ENCODE measurements around the gene PLXNA4. TPM values are rescaled to one million over a fixed set of nuclear protein-coding genes. Genes with fewer than 3 reads are reported as not detected.
A peak's percentile ranks its signal among the peaks of the same experiment; 100 is the strongest.
"Not testable (repeated sequence)": the region's sequence is repeated elsewhere in the genome, so short reads cannot be mapped to it uniquely, and the experiment has no call there.

Gene PLXNA4
- total RNA-seq, 1 donor from 2014 or later = 0.38 TPM

DNA sequence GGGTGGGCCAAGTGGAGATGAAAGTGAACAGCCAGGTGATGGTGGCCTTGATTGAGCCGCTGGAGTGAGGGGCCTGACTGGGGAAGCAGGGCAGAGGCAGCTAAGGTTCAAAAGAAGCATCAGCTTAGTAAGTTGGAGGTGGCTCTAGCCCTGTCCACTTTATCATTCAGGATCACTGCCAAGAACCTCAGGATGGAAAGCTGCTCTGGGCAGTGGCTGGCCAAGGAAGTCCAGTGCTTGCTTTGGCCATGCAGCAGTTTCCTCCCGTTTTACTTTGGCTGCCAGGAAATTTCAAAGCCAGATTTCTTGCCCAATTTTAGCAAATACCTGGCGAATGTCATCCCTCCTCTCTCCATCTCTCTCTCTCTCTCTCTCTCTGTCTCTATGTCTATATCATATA is 384.9 kb downstream of the PLXNA4 start:
- ATAC-seq (peak; percentile 28), DNase-seq (ENCODE audit: low spot score) (no peak)

DNA sequence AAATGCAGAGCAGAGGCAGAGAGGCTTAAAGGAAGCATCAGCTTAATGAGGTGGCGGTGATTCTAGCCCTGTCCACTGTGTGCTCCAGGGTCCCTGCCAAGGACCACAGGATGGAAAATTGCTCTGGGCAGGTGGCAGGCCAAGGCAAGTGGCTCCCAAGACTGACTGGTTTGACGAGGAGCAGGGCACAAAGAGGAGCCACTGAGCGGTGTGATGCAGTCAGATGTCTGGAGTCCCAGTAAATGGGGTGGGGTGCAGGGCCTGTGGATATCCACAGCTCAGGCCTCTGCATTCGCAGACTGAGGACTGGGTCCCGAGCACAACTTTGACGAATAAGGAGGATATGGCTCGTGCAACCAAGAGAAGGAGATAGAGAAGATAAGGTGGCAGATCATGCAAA is 385.6 kb downstream of the PLXNA4 start:
- no peak for ATAC-seq
- DNase-seq (ENCODE audit: low spot score) = no peak

DNA sequence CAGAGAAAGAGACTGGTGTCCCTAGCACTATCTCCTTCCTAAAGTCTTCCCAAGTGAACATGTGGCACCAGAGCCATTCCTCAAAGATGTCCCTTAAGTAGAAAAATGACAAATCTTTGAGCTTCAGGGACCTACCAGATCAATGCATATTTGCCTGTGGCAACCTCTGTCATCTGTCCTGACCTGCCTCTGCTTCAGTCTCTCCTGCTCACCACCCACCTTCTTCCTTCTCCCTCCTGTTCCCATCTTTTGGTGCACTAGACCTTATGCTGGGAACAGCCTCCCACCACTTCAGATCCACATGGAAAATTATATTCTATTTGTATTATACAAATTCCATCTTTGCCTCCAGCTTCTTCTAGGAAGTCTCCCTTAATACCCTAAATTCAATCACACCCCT is 386.4 kb downstream of the PLXNA4 start:
- ATAC-seq = no peak
- no peak for DNase-seq (ENCODE audit: low spot score)

DNA sequence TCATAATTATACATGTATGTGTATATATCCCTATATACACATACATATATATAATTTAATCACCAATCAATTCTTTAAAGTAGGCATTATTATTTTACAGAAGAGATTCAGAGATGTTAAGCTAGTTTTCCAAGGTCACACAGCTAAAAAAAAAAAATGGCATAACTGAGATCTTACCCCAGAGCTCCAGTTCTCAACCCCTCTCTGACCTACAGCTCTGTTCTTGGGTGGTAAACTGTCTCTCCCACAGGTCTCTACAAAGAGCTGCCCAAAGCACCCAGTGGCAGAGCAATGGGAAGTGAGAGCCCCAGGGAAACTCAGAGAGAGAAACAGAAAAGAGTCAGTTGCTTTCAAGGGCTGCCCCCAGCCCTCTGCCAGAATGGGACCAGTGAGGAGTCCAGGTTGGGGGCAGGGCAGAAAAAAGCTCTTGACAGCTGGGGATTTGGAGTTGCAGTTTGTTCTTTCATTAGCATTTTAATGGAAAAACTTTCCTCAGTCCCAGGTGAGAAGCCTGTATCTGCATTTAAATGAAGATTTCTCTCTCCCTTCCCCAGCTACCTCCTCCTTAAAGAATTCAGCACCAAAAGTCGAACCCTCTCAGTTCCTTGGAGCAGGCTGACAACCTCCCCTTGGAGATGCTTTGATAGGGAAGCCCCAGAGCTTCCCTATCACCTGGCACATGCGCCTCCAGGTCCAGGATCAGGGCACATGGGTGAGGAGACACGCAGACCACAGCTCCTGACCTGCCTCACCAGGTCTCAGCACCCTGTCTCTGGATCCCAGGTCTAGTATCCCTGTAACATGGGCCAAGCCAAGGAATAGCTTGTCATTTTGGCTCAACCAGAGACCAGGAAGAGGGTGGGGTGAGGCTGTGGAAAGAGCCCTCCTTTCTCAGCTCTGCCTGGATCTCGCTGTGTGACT is 388.1 kb downstream of the PLXNA4 start:
- DNase-seq (ENCODE audit: low spot score) = no peak
- ATAC-seq = no peak

DNA sequence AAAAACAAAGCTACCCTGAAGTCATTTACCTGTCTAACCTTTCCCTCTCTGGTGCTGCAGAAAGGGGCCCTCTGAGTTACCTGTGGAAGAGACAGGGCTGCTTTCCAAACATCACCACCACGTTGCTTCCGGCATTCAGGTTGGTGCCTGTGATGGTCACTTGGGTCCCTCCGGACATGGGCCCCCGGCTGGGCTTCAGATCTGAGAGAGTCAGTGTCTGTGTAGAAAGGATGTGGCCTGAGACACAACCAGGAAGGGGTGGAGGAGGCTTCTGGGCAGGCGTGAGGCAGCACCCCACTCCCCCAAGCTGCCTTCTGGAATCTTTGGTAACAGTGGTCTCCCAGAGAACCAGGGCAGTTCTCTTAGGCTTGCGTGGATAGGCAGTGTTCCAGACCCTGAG is 388.9 kb downstream of the PLXNA4 start:
- ATAC-seq (no peak), DNase-seq (ENCODE audit: low spot score) (no peak)

DNA sequence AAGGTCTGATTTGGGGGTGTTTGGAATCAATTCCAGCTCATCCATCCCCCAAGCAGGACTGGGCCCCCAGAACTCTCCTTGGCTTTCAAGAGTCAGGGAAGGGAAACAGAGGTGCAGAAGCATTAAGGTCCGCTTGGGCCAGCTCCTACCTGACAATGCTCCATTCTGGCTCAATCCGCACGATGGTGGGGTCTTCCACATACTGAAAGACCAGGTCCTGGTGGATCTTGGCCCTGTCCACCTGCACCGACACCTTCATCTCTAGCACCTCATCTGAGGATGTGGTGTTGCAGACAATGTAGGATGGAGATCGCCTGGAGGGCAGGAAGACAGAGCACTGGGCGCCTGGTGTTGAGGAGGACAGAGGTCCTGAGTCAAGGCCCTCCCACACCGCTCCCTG is 391.1 kb downstream of the PLXNA4 start:
- ATAC-seq (no peak), DNase-seq (ENCODE audit: low spot score) (no peak)

DNA sequence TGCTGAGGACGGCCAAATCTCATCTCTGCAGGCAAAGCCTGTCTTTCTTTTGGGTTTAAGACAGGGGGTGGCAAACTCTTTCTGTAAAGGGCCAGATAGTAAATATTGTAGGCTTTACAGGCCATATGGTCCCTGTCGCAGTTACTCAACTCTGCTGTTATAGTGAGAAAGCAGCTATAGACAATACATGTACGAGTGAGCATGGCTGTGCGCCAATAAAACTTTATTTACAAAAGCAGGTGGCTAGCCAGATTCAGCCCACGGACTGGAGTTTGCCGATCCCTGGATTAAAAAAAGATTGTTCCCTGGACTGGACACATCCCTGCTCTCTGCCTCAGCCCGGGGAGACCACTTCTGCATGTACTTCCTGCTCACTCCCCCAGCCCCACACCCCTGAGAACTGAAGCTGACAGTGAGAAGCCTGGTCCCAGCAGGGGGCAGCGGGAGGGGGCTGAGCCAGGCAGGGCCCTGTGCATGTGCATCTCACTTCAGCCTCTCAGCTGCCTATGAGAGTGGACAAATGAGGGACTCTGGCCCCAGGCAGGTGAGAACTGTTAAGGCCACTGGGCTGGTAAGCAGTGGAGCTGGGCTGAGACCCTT is 392.4 kb downstream of the PLXNA4 start:
- DNase-seq (ENCODE audit: low spot score) = no peak
- no peak for ATAC-seq

DNA sequence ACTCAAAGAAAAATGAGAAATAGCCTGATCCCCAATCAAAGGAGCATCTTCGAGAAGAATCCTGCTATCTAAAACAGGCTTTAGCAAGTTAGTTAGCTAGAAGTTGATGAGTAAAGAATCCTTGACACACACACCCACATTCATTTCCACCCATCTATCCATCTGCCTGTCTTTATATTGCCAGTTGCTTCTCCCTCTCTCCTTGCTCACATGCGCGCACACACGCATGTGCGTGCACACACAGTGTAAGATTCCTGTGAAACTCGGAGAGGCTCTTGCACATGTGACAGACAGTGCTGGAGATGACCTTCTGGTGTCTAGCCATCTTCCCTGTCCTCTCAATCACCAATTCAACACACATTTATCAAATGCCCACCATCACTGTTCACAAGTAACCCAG is 393.3 kb downstream of the PLXNA4 start:
- DNase-seq (ENCODE audit: low spot score) = no peak
- ATAC-seq = no peak

DNA sequence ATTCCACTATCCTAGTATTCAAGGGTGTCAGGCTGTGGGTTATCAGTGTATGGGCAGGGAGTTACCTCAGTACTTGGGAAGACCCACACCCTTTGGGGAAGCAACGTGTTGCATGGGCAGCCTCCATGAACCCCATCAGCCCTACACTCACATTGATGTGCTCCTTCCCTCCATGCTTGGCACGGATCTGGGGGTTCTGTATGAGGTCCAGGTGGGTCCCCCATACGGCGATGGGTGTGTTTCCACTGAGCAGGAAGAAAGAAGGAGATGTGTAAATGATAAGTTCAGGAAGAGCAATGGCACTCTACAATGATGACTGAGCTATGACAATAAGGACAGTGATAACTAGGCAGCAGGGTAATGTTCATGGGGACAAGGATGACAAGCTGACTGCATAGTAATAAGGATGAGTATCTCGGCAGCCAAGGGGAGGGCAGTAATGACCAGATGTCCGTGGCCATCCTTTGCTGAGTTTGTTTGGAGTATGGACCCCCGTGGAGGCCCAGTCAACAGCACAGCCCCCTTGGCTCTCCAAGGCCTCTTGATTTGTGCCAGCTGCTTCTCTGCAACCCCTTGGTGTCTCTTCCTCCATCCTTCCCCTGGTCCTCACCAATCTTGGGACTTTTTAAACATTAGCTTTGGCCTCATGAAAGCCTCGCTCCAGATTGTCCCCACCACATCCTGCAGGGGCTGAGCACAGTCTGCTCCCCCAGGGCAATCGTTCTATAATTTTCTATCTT is 394.2 kb downstream of the PLXNA4 start:
- DNase-seq (ENCODE audit: low spot score) (no peak), ATAC-seq (no peak)

DNA sequence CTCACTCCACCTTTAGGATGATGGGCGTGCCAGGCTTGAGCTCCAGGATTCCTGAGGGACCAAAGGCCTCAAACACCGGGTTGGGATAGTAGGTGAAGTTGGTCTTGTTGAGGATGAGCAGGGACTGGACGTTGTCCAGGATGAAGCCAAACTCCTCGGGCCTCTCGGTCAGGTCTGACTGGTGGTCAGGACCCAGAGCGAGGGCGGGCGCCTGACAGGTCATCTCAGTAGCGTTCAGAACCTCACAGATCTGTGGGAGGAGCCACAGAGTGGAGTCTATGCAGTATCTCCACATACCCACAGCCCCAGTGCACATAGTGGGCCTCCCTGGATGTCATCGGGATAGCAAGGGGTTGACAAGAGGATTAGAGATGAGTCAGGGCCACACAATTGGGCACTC is 394.9 kb downstream of the PLXNA4 start:
- no peak for DNase-seq (ENCODE audit: low spot score)
- ATAC-seq = no peak

DNA sequence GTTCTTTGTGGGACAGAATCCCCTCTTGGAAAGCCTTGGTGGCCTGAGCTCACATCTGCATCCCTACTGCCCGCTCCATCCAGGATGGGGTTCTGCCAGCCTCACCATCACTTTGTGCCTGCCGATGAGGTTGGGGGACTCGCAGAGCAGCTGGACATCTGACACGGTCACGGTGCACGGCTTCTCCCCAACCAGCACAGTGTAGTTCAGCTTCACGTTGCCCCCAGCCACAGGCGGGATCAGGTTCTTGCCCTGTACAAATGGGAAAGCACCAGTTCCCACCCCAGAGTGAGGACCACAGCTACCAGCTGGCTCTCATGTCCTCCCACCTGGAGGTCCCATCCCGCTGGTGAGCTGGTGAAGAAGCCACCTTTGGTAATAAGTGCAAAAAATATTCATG is 395.8 kb downstream of the PLXNA4 start:
- no peak for ATAC-seq
- no peak for DNase-seq (ENCODE audit: low spot score)

DNA sequence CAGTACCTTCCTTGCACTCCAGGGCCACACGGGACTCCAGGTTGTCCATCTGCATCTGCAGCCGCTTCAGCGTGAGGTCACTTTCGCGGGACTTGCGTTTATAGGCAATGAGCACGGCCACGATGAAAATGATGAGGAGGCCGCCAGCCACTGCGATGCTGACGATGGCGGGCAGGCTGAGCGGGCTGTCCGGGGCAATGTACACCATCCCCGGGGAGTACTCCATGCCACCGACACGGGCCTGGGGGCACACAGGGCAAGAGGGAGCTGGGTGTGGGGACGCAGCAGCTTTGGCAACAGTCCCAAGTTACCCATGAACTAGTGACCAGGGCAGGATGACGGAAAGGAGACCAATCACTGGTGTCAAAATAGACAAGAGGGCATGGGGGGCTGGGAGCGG is 396.6 kb downstream of the PLXNA4 start:
- ATAC-seq (no peak), DNase-seq (ENCODE audit: low spot score) (no peak)

DNA sequence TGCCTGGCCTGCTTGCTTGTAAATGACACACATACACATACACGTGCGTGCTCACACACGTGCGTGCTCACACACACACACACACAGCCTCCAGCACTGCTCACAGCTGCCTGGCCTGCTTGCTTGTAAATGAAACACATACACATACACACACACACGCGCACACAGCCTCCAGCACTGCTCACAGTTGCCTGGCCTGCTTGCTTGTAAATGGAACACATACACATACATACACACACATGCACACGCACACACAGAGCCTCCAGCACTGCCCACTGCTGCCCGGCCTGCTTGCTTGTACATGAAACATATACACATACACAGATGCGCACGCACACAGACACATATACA is 397.2 kb downstream of the PLXNA4 start:
- no peak for DNase-seq (ENCODE audit: low spot score)
- ATAC-seq = no peak

DNA sequence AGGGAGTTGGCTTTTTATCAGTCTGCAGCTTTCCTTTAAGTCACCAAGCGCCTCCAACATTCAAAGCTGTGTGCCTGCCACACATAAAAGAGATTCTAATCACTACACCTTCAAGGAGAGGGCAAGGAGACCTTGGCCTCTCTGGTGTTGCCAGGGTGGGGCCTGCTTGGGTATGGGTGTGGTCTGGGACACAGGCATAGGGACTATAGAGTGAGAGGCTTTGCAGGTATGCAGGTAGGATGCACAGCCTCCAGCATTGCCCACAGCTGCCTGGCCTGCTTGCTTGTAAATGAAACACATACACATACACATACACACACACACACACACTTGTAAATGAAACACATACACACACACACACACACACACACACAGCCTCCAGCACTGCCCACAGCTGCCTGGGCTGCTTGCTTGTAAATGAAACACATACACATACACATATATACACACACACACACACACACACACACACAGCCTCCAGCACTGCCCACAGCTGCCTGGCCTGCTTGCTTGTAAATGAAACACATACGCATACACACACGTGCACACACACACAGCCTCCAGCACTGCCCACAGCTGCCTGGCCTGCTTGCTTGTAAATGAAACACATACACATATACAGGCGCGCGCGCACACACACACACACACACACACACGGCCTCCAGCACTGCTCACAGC is 397.7 kb downstream of the PLXNA4 start:
- not testable (repeated sequence) for ATAC-seq; DNase-seq (ENCODE audit: low spot score)

DNA sequence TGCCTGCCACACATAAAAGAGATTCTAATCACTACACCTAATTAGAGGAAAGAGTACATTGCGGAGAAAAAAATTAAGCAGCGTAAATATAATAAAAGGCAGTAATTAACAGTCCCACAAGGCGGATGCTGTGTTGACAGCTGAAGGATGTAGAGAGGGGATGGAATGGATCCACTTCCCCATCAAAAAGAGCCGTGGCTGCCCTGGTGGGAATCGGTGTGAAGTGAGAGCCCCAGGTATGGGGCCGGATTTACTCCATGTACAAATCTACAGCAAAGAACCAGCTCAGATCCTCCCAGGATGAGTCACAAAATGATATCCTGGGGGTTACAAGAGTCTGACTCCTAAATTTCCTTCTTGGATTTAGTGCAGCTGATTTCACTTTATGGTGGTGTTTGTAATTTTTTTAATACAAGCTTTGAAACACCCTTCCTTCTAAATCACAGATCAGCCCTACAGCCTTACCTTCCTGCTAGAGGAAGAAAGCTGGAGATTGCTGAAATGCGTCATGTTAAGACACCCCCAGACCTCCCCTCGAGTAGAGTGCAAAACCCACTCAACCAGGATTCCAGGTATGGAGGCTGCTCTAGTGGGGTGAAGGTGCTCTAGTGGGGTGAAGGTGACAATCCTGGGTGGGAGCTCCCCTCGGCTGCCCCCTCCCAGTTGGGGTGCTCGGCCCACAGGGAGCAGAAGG is 398.4 kb downstream of the PLXNA4 start:
- no peak for ATAC-seq
- no peak for DNase-seq (ENCODE audit: low spot score)

DNA sequence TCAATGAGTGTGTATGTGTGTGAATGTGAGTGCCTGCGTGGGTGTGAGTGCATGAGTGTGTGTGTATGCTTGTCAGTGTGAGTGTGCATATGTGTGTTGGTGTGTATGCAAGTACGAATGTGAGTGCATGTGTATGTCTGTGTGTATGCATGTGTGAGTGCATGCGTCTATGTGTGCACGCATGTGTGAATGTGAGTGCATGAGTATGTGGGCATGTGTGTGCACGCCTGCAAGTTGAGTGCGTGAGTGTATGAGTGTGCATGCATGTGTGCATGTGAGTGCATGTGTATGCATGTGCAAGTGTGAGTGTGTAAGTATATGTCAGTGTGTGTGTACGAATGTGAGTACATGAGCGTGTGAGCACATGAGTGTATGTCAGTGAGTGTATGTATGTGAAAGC is 399.6 kb downstream of the PLXNA4 start:
- ATAC-seq (no peak), DNase-seq (ENCODE audit: low spot score) (no peak)

DNA sequence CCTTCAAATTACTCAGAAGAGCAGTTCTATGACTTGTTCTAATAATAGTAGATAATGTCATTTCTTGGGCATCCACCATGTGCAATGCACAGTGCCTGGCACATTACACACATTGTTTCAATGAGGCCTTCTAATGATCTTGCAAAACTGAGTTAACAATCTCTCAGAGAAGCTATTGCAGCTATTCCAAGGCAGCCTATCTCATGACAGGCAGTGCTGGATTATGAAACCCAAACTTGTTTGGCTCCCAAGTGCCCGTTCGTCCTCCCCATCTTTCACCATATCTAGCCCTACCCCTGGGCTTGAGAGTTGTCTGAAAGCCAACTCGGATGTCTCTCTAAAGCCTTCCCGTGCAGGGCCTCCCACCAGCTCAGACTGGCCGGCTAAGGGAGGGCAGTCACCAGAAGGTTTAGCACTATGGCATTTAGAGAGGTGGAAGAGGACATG is 405.1 kb downstream of the PLXNA4 start:
- ATAC-seq = no peak

DNA sequence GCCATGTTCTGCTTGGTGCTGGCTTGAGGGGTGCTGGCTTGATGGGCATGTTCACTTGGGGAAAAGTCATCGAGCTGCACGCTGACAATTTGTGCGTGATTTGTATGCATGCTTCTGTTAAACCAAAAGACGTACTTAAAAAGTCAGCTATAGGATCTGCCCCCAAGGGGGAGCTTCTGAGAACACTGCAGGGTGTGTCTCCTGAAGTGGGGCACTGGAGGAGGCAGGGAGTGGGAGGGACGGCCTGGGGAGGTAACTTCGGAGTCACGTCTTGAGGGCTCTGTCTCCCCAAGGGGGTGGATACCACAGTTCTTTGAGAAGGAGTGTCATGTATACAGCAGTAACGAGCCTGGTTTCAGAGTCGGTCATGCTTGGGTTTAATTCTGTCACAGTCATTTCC is 406.5 kb downstream of the PLXNA4 start:
- DNase-seq (ENCODE audit: low spot score) (no peak), ATAC-seq (no peak)

More for the DNA sequence above, 405.1 kb downstream of the PLXNA4 start:
- no peak for DNase-seq (ENCODE audit: low spot score)

DNA sequence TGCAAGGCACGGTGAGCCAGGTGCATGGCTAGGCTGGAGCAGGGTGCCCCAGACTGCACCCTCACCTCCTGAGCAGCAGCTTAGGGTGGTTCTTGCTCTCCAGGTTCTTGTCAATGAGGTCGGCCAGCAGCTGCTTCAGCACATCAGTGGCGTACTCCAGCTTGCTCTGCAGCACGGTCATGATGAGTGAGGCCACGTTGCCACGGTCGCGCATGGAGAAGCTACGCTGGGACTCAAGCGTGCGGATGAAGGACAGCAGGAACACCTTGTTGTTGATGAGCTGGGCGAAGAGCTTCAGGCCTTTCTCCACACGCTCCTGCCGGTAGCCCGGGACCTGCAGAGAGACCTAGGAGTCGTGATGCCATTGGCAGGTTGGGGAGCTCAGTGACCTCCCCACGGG is 408.0 kb downstream of the PLXNA4 start:
- no peak for DNase-seq (ENCODE audit: low spot score)
- no peak for ATAC-seq

DNA sequence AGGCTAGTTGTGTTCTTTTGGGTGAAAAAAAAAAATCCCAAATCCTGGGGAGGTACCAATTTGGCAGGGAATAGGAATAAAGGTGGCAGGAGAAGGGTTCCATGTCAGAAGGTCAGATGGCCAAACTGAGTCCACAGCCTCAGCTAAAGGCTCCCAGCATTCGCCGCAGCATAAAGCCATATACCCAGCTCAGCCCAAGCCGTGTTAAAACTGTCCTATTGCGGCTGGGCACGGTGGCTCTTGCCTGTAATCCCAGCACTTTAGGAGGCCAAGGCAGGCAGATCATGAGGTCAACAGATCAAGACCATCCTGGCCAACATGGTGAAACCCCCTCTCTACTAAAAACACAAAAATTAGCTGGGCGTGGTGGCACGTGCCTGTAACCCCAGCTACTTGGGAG is 410.6 kb downstream of the PLXNA4 start:
- DNase-seq (ENCODE audit: low spot score); ATAC-seq: not testable (repeated sequence)
